ENCODE measurements around the gene GRIA4.

DNA sequence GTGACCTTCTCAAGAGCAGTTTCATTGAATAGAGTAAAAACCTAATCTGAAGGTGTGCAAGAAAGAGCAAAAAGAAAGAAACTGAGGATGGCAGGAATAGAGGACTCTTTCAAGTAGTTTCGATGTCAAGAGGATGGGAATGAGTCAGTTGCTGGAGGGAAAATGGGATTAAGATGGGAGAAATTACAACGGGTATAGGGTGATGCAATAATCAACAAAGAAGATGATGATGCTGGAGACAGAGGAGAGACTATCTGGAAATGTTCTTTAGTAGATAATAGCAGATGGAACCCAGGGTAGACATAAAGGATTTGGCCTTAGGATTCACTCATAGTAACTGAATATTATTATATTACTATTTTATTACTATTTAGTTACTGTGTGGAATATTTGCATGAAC, 189.4 kb downstream of the GRIA4 start:
- TF ChIP-seq POLR2A (IDR thresholded peaks at IDR 0.05; ENCODE audit: low read length), result no peak
- no peak for TF ChIP-seq GATA1 (IDR thresholded peaks at IDR 0.05; ENCODE audit: low read depth, low read length)

Measured in erythroblast (primary cell).